H1 (cell line): ENCODE measurements around the gene TMEM165. TPM values are rescaled to one million over a fixed set of nuclear protein-coding genes. Genes with fewer than 3 reads are reported as not detected.

ENCODE experiments used
- NANOG ChIP-seq: IDR thresholded peaks from 2 replicates; pipeline ENCODE4 v1.6.1; 2011; ENCODE audit warnings: low read length, low read depth, mild to moderate bottlenecking, inconsistent platforms; ENCODE audit not compliant: insufficient read depth, poor library complexity, severe bottlenecking
- RXRA ChIP-seq: IDR thresholded peaks from 2 replicates; pipeline ENCODE4 v1.6.1; 2011; ENCODE audit warnings: low read depth, mild to moderate bottlenecking, low read length, moderate library complexity; ENCODE audit not compliant: insufficient read depth
- polyA plus RNA-seq, 7 experiments: library from polyadenylated mRNA; depleted of rRNA in 3 of 7; stranded (reverse) in 5 of 7; unstranded in 2 of 7; fragments of >200 nt in 5 of 7; fragments of 200-250 nt in 2 of 7; gene quantifications; 1 replicate in 5 of 7; 2 replicates in 1 of 7; 4 replicates in 1 of 7; pipeline versions ENCODE4 v1.2.1 to v1.2.3, GENCODE V29; 2011 to 2013; ENCODE audit warnings: missing spikeins in 2 of 7, mixed read lengths in 2 of 7
- total RNA-seq: library from RNA; stranded (reverse); fragmentation: NEBNext Ultra II Directional; extraction: Animal tissue kit (Norgen Biotek cat#: 25700); gene quantifications from 2 replicates; pipeline ENCODE4 v1.2.1, GENCODE V29; 2021

Gene TMEM165
- total and polyA plus RNA-seq, 2 of the 8 experiments (the other 6 are each of a cell fraction or from before 2014, with no cell fraction given): 85.5 to 125 TPM

- TF ChIP-seq RXRA: no peak
- no peak for TF ChIP-seq NANOG
- TF ChIP-seq, all 59 proteins: peak for 0
Measured at GRCh38 chr4:55445921-55446577, 50.3 kb downstream of the TMEM165 start (continued).
